HEK293 (cell line): ENCODE measurements around the gene MED17.

Source experiments
- CTCF ChIA-PET: fragments of 350-600 bp; formaldehyde crosslinking; extraction: SDS; loops from one replicate; lab custom pipeline; 2021; ENCODE audit warnings: antibody characterized with exemption; lab: Yijun Ruan, JAX
- POLR2A ChIA-PET: fragments of 300-600 bp; formaldehyde crosslinking; extraction: SDS; loops from one replicate; lab custom pipeline; 2020; ENCODE audit warnings: antibody characterized with exemption, inconsistent platforms; lab: Yijun Ruan, JAX
- H3K27ac ChIP-seq: fragments of 200-500 bp; sonication (Bioruptor generic); 2 replicates; pipeline ENCODE4 v1.5.1; 2014; ENCODE audit warnings: low read depth, low read length, control low read depth, inconsistent platforms; ENCODE audit errors: extremely low read depth
- H3K36me3 ChIP-seq, 2 experiments: fragments of 200-500 bp in 1 of 2; sonication (Bioruptor generic) in 1 of 2; 1 replicate in 1 of 2; 2 replicates in 1 of 2; pipeline ENCODE4 v1.5.1; 2014 to 2017; ENCODE audit warnings: inconsistent platforms in 2 of 2, low read length in 2 of 2; ENCODE audit not compliant: control insufficient read depth in 2 of 2, insufficient read depth in 1 of 2
- H3K4me1 ChIP-seq: fragments of 200-500 bp; sonication (Bioruptor generic); 2 replicates; pipeline ENCODE4 v1.5.1; 2014; ENCODE audit warnings: mild to moderate bottlenecking, low read length, inconsistent platforms; ENCODE audit not compliant: control insufficient read depth, insufficient read depth
- H3K4me3 ChIP-seq: 2 replicates; pipeline ENCODE4 v1.5.1; 2011; ENCODE audit warnings: low read depth, mild to moderate bottlenecking, control low read depth, low read length, moderate library complexity
- H3K9me3 ChIP-seq: fragments of 200-500 bp; sonication (Bioruptor generic); 2 replicates; pipeline ENCODE4 v1.5.1; 2014; ENCODE audit warnings: low read depth, low read length, inconsistent platforms; ENCODE audit not compliant: control insufficient read depth, insufficient read depth
- EGR2 ChIP-seq: fragments of 450-650 bp; formaldehyde crosslinking; IDR thresholded peaks from 2 replicates; pipeline ENCODE4 v1.5.1; 2016; ENCODE audit warnings: low read depth, missing biosample characterization, missing genetic modification characterization
- FEZF1 ChIP-seq: fragments of 450-650 bp; formaldehyde crosslinking; IDR thresholded peaks from 2 replicates; pipeline ENCODE4 v1.5.1; 2016; ENCODE audit warnings: missing biosample characterization, missing genetic modification characterization
- GFI1B ChIP-seq: fragments of 450-650 bp; formaldehyde crosslinking; IDR thresholded peaks from 2 replicates; pipeline ENCODE4 v1.5.1; 2016; ENCODE audit warnings: missing biosample characterization, missing genetic modification characterization
- HOXA7 ChIP-seq: sonication (generic); formaldehyde crosslinking; IDR thresholded peaks from 2 replicates; pipeline ENCODE4 v1.8.1; 2022; ENCODE audit warnings: missing genetic modification reagents, borderline replicate concordance
- KLF10 ChIP-seq: fragments of 450-650 bp; IDR thresholded peaks from 2 replicates; pipeline ENCODE4 v1.5.1; 2018; ENCODE audit warnings: missing biosample characterization, mild to moderate bottlenecking, missing genetic modification characterization
- KLF9 ChIP-seq: fragments of 450-650 bp; formaldehyde crosslinking; IDR thresholded peaks from 2 replicates; pipeline ENCODE4 v1.5.1; 2016; ENCODE audit warnings: missing biosample characterization, missing genetic modification characterization, low read depth
- RBAK ChIP-seq: fragments of 450-650 bp; formaldehyde crosslinking; IDR thresholded peaks from 2 replicates; pipeline ENCODE4 v1.5.1; 2016; ENCODE audit warnings: missing biosample characterization, missing genetic modification characterization
- SP2 ChIP-seq: fragments of 450-650 bp; formaldehyde crosslinking; IDR thresholded peaks from 2 replicates; pipeline ENCODE4 v1.5.1; 2016; ENCODE audit warnings: missing biosample characterization, missing genetic modification characterization
- TCF7L2 ChIP-seq: IDR thresholded peaks from 2 replicates; pipeline ENCODE4 v1.6.1; 2011; ENCODE audit warnings: low read depth, mild to moderate bottlenecking, inconsistent platforms, low read length, moderate library complexity, borderline replicate concordance
- WT1 ChIP-seq: fragments of 450-650 bp; formaldehyde crosslinking; IDR thresholded peaks from 2 replicates; pipeline ENCODE4 v1.5.1; 2016; ENCODE audit warnings: missing biosample characterization, missing genetic modification characterization
- ZNF121 ChIP-seq: fragments of 450-650 bp; formaldehyde crosslinking; IDR thresholded peaks from 2 replicates; pipeline ENCODE4 v1.5.1; 2016; ENCODE audit warnings: missing biosample characterization, missing genetic modification characterization
- ZNF155 ChIP-seq: fragments of 450-650 bp; formaldehyde crosslinking; IDR thresholded peaks from 2 replicates; pipeline ENCODE4 v1.5.1; 2016; ENCODE audit warnings: missing biosample characterization, missing genetic modification characterization
- ZNF23 ChIP-seq: fragments of 450-650 bp; formaldehyde crosslinking; IDR thresholded peaks from 2 replicates; pipeline ENCODE4 v1.5.1; 2016; ENCODE audit warnings: missing biosample characterization, missing genetic modification characterization, borderline replicate concordance
- ZNF416 ChIP-seq: fragments of 450-650 bp; formaldehyde crosslinking; IDR thresholded peaks from 2 replicates; pipeline ENCODE4 v1.5.1; 2016; ENCODE audit warnings: missing biosample characterization, missing genetic modification characterization
- ZNF555 ChIP-seq: fragments of 450-650 bp; formaldehyde crosslinking; conservative IDR thresholded peaks from 2 replicates; pipeline ENCODE4 v1.5.1; 2017; ENCODE audit warnings: missing biosample characterization, mild to moderate bottlenecking, missing genetic modification characterization, inconsistent platforms
- ZNF585B ChIP-seq: fragments of 450-650 bp; formaldehyde crosslinking; IDR thresholded peaks from 2 replicates; pipeline ENCODE4 v1.5.1; 2016; ENCODE audit warnings: missing biosample characterization, missing genetic modification characterization
- ZNF677 ChIP-seq: fragments of 450-650 bp; IDR thresholded peaks from 2 replicates; pipeline ENCODE4 v1.5.0; 2018; ENCODE audit warnings: missing biosample characterization, mild to moderate bottlenecking, missing genetic modification characterization, moderate library complexity
- ZNF747 ChIP-seq: fragments of 450-650 bp; formaldehyde crosslinking; IDR thresholded peaks from 2 replicates; pipeline ENCODE4 v1.5.1; 2016; ENCODE audit warnings: missing biosample characterization, missing genetic modification characterization
- TF ChIP-seq, protein P1 (sequence below): fragments of 450-650 bp; formaldehyde crosslinking; IDR thresholded peaks from 2 replicates; pipeline ENCODE4 v1.5.1; 2016; ENCODE audit warnings: missing biosample characterization, missing genetic modification characterization
- TF ChIP-seq, protein P2 (sequence below): fragments of 450-650 bp; formaldehyde crosslinking; IDR thresholded peaks from 2 replicates; pipeline ENCODE4 v1.5.1; 2016; ENCODE audit warnings: missing biosample characterization, missing genetic modification characterization, borderline replicate concordance
- TF ChIP-seq, protein P3 (sequence below): fragments of 450-650 bp; formaldehyde crosslinking; IDR thresholded peaks from 2 replicates; pipeline ENCODE4 v1.5.1; 2016; ENCODE audit warnings: missing biosample characterization, missing genetic modification characterization
- TF ChIP-seq, protein P4 (sequence below): fragments of 450-650 bp; formaldehyde crosslinking; IDR thresholded peaks from 2 replicates; pipeline ENCODE4 v1.5.1; 2016; ENCODE audit warnings: missing biosample characterization, missing genetic modification characterization

MED17 gene

DNA sequence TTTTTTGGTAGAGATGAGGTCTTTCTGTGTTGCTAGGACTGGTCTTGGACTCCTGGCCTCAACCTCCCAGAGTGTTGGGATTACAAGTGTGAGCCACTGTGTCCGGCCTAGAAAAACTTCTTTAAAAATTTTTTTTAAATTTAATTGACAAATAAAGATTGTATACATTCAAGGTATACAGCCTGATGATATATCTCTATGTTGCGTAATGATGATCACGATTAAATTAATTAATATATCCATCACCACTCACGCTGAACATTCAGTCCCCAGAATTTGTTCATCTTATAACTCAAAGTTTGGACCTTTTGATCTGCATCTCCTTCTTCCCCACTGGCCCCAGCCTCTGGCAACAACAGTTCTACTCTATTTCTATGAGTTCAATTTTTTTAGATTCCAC is 39.1 kb downstream of the MED17 start:
- ChIA-PET POLR2A (no interaction called here), CTCF (no interaction called here)
- H3K9me3 ChIP-seq, result no peaks in the 10 kb centered on the region
- H3K27ac ChIP-seq, result no peak overlapping the region
- H3K4me1 ChIP-seq, result no peaks in the 10 kb centered on the region
- H3K36me3 ChIP-seq, result peaks cover 0 to 6% of the 10 kb centered on the region in 2 experiments; a peak in 1 of 3 replicates
- TF ChIP-seq ZNF677 (tag by site-specific recombination) (no peak), ZNF585B (tag by site-specific recombination) (no peak)
- TF ChIP-seq, protein P1, sequence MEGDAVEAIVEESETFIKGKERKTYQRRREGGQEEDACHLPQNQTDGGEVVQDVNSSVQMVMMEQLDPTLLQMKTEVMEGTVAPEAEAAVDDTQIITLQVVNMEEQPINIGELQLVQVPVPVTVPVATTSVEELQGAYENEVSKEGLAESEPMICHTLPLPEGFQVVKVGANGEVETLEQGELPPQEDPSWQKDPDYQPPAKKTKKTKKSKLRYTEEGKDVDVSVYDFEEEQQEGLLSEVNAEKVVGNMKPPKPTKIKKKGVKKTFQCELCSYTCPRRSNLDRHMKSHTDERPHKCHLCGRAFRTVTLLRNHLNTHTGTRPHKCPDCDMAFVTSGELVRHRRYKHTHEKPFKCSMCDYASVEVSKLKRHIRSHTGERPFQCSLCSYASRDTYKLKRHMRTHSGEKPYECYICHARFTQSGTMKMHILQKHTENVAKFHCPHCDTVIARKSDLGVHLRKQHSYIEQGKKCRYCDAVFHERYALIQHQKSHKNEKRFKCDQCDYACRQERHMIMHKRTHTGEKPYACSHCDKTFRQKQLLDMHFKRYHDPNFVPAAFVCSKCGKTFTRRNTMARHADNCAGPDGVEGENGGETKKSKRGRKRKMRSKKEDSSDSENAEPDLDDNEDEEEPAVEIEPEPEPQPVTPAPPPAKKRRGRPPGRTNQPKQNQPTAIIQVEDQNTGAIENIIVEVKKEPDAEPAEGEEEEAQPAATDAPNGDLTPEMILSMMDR (tag by site-specific recombination), result no peak
- H3K4me3 ChIP-seq, result no peak overlapping the region

DNA sequence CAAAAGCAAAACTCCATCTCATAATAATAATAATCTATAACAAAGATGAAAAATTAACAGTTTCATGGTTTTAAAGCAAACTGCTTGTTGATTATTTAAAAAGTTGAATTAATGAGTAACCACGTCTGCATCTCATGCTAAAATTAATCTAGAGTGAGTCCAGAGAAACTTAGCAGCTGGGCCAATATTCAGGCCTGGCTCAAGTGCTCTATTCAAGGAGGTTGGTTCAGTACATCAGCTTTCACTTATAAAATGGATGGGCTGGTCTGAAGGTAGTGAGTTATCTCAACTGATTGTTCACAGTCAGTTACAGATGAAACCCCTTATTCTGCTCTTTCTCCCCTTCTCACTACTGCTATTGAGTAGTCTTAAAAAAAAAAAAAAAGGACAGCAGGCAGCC is 43.3 kb downstream of the MED17 start:
- Histone ChIP-seq H3K4me3 (no peak overlapping the region), H3K9me3 (no peaks in the 10 kb centered on the region), H3K27ac (no peak overlapping the region), H3K4me1 (no peaks in the 10 kb centered on the region), H3K36me3 (no peaks in the 10 kb centered on the region)
- POLR2A ChIA-PET, result no interaction called here
- TF ChIP-seq ZNF155 (tag by site-specific recombination) (no peak), RBAK (tag by site-specific recombination) (no peak), EGR2 (tag by site-specific recombination) (no peak), HOXA7 (CRISPR knock-in tag) (no peak), ZNF555 (no peak), WT1 (tag by site-specific recombination) (no peak), SP2 (no peak), KLF9 (tag by site-specific recombination) (no peak), ZNF416 (no peak), ZNF23 (tag by site-specific recombination) (no peak), GFI1B (no peak), ZNF121 (no peak), KLF10 (tag by site-specific recombination) (no peak), TCF7L2 (no peak), FEZF1 (tag by site-specific recombination) (no peak), ZNF747 (tag by site-specific recombination) (no peak)
- TF ChIP-seq, protein P2, sequence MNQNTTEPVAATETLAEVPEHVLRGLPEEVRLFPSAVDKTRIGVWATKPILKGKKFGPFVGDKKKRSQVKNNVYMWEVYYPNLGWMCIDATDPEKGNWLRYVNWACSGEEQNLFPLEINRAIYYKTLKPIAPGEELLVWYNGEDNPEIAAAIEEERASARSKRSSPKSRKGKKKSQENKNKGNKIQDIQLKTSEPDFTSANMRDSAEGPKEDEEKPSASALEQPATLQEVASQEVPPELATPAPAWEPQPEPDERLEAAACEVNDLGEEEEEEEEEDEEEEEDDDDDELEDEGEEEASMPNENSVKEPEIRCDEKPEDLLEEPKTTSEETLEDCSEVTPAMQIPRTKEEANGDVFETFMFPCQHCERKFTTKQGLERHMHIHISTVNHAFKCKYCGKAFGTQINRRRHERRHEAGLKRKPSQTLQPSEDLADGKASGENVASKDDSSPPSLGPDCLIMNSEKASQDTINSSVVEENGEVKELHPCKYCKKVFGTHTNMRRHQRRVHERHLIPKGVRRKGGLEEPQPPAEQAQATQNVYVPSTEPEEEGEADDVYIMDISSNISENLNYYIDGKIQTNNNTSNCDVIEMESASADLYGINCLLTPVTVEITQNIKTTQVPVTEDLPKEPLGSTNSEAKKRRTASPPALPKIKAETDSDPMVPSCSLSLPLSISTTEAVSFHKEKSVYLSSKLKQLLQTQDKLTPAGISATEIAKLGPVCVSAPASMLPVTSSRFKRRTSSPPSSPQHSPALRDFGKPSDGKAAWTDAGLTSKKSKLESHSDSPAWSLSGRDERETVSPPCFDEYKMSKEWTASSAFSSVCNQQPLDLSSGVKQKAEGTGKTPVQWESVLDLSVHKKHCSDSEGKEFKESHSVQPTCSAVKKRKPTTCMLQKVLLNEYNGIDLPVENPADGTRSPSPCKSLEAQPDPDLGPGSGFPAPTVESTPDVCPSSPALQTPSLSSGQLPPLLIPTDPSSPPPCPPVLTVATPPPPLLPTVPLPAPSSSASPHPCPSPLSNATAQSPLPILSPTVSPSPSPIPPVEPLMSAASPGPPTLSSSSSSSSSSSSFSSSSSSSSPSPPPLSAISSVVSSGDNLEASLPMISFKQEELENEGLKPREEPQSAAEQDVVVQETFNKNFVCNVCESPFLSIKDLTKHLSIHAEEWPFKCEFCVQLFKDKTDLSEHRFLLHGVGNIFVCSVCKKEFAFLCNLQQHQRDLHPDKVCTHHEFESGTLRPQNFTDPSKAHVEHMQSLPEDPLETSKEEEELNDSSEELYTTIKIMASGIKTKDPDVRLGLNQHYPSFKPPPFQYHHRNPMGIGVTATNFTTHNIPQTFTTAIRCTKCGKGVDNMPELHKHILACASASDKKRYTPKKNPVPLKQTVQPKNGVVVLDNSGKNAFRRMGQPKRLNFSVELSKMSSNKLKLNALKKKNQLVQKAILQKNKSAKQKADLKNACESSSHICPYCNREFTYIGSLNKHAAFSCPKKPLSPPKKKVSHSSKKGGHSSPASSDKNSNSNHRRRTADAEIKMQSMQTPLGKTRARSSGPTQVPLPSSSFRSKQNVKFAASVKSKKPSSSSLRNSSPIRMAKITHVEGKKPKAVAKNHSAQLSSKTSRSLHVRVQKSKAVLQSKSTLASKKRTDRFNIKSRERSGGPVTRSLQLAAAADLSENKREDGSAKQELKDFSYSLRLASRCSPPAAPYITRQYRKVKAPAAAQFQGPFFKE (tag by site-specific recombination), result no peak
- TF ChIP-seq, protein P3, sequence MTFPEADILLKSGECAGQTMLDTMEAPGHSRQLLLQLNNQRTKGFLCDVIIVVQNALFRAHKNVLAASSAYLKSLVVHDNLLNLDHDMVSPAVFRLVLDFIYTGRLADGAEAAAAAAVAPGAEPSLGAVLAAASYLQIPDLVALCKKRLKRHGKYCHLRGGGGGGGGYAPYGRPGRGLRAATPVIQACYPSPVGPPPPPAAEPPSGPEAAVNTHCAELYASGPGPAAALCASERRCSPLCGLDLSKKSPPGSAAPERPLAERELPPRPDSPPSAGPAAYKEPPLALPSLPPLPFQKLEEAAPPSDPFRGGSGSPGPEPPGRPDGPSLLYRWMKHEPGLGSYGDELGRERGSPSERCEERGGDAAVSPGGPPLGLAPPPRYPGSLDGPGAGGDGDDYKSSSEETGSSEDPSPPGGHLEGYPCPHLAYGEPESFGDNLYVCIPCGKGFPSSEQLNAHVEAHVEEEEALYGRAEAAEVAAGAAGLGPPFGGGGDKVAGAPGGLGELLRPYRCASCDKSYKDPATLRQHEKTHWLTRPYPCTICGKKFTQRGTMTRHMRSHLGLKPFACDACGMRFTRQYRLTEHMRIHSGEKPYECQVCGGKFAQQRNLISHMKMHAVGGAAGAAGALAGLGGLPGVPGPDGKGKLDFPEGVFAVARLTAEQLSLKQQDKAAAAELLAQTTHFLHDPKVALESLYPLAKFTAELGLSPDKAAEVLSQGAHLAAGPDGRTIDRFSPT (tag by site-specific recombination), result no peak
- TF ChIP-seq, protein P4, sequence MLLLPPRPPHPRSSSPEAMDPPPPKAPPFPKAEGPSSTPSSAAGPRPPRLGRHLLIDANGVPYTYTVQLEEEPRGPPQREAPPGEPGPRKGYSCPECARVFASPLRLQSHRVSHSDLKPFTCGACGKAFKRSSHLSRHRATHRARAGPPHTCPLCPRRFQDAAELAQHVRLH (tag by site-specific recombination), result no peak
- TF ChIP-seq, all 188 proteins: peak for 0
- CTCF ChIA-PET, result no interaction called here
